ENCODE data around the gene PCAT6. TPM values are rescaled to one million over a fixed set of nuclear protein-coding genes. Genes with fewer than 3 reads are reported as not detected.

PCAT6 gene
- total RNA-seq, 1 donor from 2014 or later: 6.8 TPM

- no peak overlapping the region for H3K27ac Mint-ChIP-seq (ENCODE audit: unreplicated experiment)
- peaks cover 10% of the 10 kb centered on the region for H3K27me3 Mint-ChIP-seq (ENCODE audit: low read depth)
Measured at GRCh38 chr1:202836623-202837403, 26.1 kb downstream of the PCAT6 start.

DNA sequence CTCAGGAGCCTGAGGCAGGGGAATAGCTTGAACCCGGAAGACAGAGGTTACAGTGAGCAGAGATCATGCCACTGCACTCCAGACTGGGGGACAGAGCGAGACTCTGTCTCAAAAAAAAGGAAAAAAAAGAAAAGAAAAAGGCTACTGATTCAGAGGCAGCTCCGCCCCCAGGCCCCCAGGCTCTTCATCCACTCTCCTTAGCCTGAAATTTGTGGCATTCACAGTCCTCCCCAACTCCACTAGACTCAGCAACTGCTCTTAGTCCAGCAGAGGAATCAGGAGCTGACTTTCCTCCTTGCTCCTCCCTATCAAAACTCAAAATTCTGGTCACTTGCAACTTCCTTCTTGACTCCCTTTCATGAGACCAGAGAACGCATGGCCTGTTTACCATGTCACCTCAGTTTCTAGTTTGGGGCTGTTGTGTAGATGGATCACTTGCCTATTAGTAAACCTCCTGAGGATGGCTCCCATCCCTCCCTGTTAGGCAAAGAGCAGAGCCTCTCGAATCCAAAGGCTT lies 27.1 kb downstream of the PCAT6 start:
- Mint-ChIP-seq H3K27me3 (ENCODE audit: low read depth) (peaks cover 10% of the 10 kb centered on the region), H3K36me3 (ENCODE audit: low read depth) (no peaks in the 10 kb centered on the region), H3K4me3 (ENCODE audit: unreplicated experiment) (no peak overlapping the region), H3K9me3 (ENCODE audit: low read depth) (no peaks in the 10 kb centered on the region), H3K4me1 (ENCODE audit: low read depth) (no peaks in the 10 kb centered on the region), H3K27ac (ENCODE audit: unreplicated experiment) (no peak overlapping the region)
- no peak for DNase-seq (ENCODE audit: low spot score)
- no peak for TF ChIP-seq CTCF (IDR thresholded peaks at IDR 0.05)

More at GRCh38 chr1:202836623-202837403, 26.1 kb downstream of the PCAT6 start:
- no peaks in the 10 kb centered on the region for H3K9me3 Mint-ChIP-seq (ENCODE audit: low read depth)
- H3K36me3 Mint-ChIP-seq (ENCODE audit: low read depth): no peaks in the 10 kb centered on the region
- no peak for DNase-seq (ENCODE audit: low spot score)
- H3K4me1 Mint-ChIP-seq (ENCODE audit: low read depth): no peaks in the 10 kb centered on the region
- no peak for TF ChIP-seq CTCF (IDR thresholded peaks at IDR 0.05)
- H3K4me3 Mint-ChIP-seq (ENCODE audit: unreplicated experiment): no peak overlapping the region

DNA sequence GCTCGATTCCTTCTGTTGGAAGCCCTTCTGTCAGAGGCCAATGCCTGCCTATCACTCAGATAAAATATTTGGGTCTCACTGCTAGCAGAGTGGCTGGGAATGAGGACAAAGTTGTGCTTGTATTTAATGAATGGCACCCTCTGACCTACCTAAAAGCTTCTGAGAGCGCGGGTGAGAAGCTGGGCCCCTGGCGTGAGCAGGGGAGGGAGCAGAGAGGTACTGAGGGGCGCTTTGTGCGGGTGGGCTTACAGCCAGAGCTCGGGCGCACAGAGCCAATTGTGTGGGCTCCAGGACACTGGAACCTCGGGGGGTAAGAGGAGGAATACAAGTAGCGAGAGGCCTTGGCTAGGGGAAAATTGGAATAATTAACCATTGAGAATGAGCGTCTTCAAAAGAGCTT lies 32.3 kb downstream of the PCAT6 start:
- no peak overlapping the region for H3K27ac Mint-ChIP-seq (ENCODE audit: unreplicated experiment)
- H3K27me3 Mint-ChIP-seq (ENCODE audit: low read depth): peaks cover 4% of the 10 kb centered on the region
- H3K4me3 Mint-ChIP-seq (ENCODE audit: unreplicated experiment): no peak overlapping the region
- no peak for DNase-seq (ENCODE audit: low spot score)
- H3K9me3 Mint-ChIP-seq (ENCODE audit: low read depth): no peaks in the 10 kb centered on the region
- TF ChIP-seq CTCF (IDR thresholded peaks at IDR 0.05): no peak
- no peaks in the 10 kb centered on the region for H3K36me3 Mint-ChIP-seq (ENCODE audit: low read depth)
- no peaks in the 10 kb centered on the region for H3K4me1 Mint-ChIP-seq (ENCODE audit: low read depth)

DNA sequence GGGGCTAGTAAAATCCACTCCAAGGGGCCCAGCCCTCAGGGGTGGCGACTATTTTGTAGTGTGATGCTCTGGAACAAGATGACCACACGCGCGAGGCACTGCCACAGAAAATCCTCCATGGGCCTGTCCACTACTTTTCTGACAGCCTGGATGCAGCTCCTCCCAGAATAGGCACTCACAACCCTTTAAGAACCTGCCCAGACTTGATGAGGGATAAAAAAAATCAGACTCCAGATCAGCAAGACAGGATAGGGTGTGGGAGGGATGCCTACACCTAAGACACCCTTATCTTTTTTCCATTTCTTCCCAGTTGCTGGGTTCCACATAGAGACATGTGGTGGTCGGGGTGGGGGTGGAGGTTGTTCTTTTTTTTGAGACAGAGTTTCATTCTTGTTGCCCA lies 33.5 kb downstream of the PCAT6 start:
- Mint-ChIP-seq H3K27ac (ENCODE audit: unreplicated experiment) (no peak overlapping the region), H3K27me3 (ENCODE audit: low read depth) (peaks cover 4% of the 10 kb centered on the region), H3K9me3 (ENCODE audit: low read depth) (no peaks in the 10 kb centered on the region), H3K36me3 (ENCODE audit: low read depth) (no peaks in the 10 kb centered on the region), H3K4me3 (ENCODE audit: unreplicated experiment) (no peak overlapping the region), H3K4me1 (ENCODE audit: low read depth) (no peaks in the 10 kb centered on the region)
- no peak for DNase-seq (ENCODE audit: low spot score)
- TF ChIP-seq CTCF (IDR thresholded peaks at IDR 0.05): no peak

DNA sequence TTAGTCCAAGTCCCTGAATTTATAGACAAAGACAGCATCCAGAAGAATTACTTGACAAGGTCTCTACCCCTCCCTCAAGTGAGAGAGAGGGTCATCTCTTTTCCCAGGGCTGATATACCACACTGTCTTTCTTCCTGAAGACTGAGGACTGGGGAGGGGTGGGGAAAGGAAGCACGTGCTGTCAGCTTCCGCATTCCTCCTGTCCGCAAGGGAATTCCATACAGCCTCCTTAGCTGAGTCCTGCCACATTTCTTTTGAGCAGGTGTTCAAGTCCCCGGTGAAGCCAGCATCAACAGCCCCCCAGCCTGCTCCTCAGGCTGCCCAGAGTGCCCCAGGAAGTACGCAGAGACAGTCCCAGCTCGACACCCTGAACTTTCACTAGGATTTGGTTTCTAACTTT lies 34.2 kb downstream of the PCAT6 start:
- no peaks in the 10 kb centered on the region for H3K4me1 Mint-ChIP-seq (ENCODE audit: low read depth)
- no peaks in the 10 kb centered on the region for H3K36me3 Mint-ChIP-seq (ENCODE audit: low read depth)
- H3K4me3 Mint-ChIP-seq (ENCODE audit: unreplicated experiment): no peak overlapping the region
- peaks cover 4% of the 10 kb centered on the region for H3K27me3 Mint-ChIP-seq (ENCODE audit: low read depth)
- H3K9me3 Mint-ChIP-seq (ENCODE audit: low read depth): no peaks in the 10 kb centered on the region
- no peak for DNase-seq (ENCODE audit: low spot score)
- no peak for TF ChIP-seq CTCF (IDR thresholded peaks at IDR 0.05)
- H3K27ac Mint-ChIP-seq (ENCODE audit: unreplicated experiment): no peak overlapping the region
